ENCODE results near the gene MTG2. TPM values are rescaled to one million over a fixed set of nuclear protein-coding genes. Genes with fewer than 3 reads are reported as not detected.

MTG2 gene
- total and polyA plus RNA-seq, 2 of the 13 experiments (the other 11 are each of a cell fraction or from before 2014, with no cell fraction given): 20.4 to 37.8 TPM

- TF ChIP-seq CSRNP2 (CRISPR knock-in tag; conservative IDR thresholded peaks at IDR 0.05; ENCODE audit: low read depth) (no peak), CAMTA2 (CRISPR knock-in tag; IDR thresholded peaks at IDR 0.05; ENCODE audit: borderline replicate concordance) (0 out of 2 replicates have a peak, but pooled peaks have one; percentile 32), ZIK1 (CRISPR knock-in tag; IDR thresholded peaks at IDR 0.05; ENCODE audit: borderline replicate concordance, low read depth) (peak; percentile 59; the same call in 1 of the 2 replicates), HOXA9 (CRISPR knock-in tag; IDR thresholded peaks at IDR 0.05; ENCODE audit: borderline replicate concordance) (0 out of 2 replicates have a peak, but pooled peaks have one; percentile 74), ZNF577 (CRISPR knock-in tag; IDR thresholded peaks at IDR 0.05; ENCODE audit: borderline replicate concordance, low read depth) (no peak), TRAFD1 (CRISPR knock-in tag; IDR thresholded peaks at IDR 0.05; ENCODE audit: borderline replicate concordance) (no peak), RBFOX2 (IDR thresholded peaks at IDR 0.05; ENCODE audit: low read depth, low read length) (no peak; the same call in none of the 2 replicates), MXD1 (CRISPR knock-in tag; IDR thresholded peaks at IDR 0.05) (peak; percentile 65; the same call in 1 of the 2 replicates), IRF2 (CRISPR knock-in tag; IDR thresholded peaks at IDR 0.05) (no peak; the same call in 1 of the 2 replicates), ZNF605 (CRISPR knock-in tag; IDR thresholded peaks at IDR 0.05) (no peak), TFDP1 (CRISPR knock-in tag; IDR thresholded peaks at IDR 0.05; ENCODE audit: borderline replicate concordance) (0 out of 2 replicates have a peak, but pooled peaks have one; percentile 28), NKX3-1 (CRISPR knock-in tag; IDR thresholded peaks at IDR 0.05) (no peak), KDM2A (CRISPR knock-in tag; IDR thresholded peaks at IDR 0.05; ENCODE audit: borderline replicate concordance, low read depth) (peak; percentile 72), ZNF138 (CRISPR knock-in tag; IDR thresholded peaks at IDR 0.05; ENCODE audit: low read depth) (no peak; the same call in 1 of the 2 replicates)
- TF ChIP-seq, protein P1, sequence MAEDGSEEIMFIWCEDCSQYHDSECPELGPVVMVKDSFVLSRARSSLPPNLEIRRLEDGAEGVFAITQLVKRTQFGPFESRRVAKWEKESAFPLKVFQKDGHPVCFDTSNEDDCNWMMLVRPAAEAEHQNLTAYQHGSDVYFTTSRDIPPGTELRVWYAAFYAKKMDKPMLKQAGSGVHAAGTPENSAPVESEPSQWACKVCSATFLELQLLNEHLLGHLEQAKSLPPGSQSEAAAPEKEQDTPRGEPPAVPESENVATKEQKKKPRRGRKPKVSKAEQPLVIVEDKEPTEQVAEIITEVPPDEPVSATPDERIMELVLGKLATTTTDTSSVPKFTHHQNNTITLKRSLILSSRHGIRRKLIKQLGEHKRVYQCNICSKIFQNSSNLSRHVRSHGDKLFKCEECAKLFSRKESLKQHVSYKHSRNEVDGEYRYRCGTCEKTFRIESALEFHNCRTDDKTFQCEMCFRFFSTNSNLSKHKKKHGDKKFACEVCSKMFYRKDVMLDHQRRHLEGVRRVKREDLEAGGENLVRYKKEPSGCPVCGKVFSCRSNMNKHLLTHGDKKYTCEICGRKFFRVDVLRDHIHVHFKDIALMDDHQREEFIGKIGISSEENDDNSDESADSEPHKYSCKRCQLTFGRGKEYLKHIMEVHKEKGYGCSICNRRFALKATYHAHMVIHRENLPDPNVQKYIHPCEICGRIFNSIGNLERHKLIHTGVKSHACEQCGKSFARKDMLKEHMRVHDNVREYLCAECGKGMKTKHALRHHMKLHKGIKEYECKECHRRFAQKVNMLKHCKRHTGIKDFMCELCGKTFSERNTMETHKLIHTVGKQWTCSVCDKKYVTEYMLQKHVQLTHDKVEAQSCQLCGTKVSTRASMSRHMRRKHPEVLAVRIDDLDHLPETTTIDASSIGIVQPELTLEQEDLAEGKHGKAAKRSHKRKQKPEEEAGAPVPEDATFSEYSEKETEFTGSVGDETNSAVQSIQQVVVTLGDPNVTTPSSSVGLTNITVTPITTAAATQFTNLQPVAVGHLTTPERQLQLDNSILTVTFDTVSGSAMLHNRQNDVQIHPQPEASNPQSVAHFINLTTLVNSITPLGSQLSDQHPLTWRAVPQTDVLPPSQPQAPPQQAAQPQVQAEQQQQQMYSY (CRISPR knock-in tag; IDR thresholded peaks at IDR 0.05): no peak
These were observed 55.9 kb downstream of the MTG2 start (continued) for GRCh38 chr20:62238569-62239277.

All from HepG2 (cell line).